Muscle layer of colon (tissue), 2 donors: ENCODE data around the gene ABCC8.

ENCODE experiments used
- H3K27ac ChIP-seq: one replicate; pipeline ENCODE4 v1.7.0; 2013; ENCODE audit warnings: low read depth, mild to moderate bottlenecking, low read length, moderate library complexity
- H3K27me3 ChIP-seq, 2 donors: one replicate each; pipeline ENCODE4 v1.7.0; 2013; ENCODE audit warnings: low read length in 2 of 2, mild to moderate bottlenecking in 2 of 2; ENCODE audit not compliant: insufficient read depth in 2 of 2, control insufficient read depth in 1 of 2
- H3K36me3 ChIP-seq: one replicate; pipeline ENCODE4 v1.7.0; 2013; ENCODE audit warnings: mild to moderate bottlenecking, low read length; ENCODE audit not compliant: insufficient read depth
- H3K4me1 ChIP-seq: one replicate; pipeline ENCODE4 v1.7.0; 2013; ENCODE audit warnings: mild to moderate bottlenecking, low read length; ENCODE audit not compliant: insufficient read depth
- H3K4me3 ChIP-seq, 2 donors: one replicate each; pipeline ENCODE4 v1.7.0; 2013; ENCODE audit warnings: low read length in 2 of 2, low read depth in 1 of 2, mild to moderate bottlenecking in 1 of 2, moderate library complexity in 1 of 2
- H3K9ac ChIP-seq: one replicate; pipeline ENCODE4 v1.7.0; 2013; ENCODE audit warnings: low read length
- H3K9me3 ChIP-seq: one replicate; pipeline ENCODE4 v1.7.0; 2013; ENCODE audit warnings: mild to moderate bottlenecking, low read length
- donor health status: abdominal sarcoma.
- donor health status: Adenocarcinoma of cecum.

Gene ABCC8

DNA sequence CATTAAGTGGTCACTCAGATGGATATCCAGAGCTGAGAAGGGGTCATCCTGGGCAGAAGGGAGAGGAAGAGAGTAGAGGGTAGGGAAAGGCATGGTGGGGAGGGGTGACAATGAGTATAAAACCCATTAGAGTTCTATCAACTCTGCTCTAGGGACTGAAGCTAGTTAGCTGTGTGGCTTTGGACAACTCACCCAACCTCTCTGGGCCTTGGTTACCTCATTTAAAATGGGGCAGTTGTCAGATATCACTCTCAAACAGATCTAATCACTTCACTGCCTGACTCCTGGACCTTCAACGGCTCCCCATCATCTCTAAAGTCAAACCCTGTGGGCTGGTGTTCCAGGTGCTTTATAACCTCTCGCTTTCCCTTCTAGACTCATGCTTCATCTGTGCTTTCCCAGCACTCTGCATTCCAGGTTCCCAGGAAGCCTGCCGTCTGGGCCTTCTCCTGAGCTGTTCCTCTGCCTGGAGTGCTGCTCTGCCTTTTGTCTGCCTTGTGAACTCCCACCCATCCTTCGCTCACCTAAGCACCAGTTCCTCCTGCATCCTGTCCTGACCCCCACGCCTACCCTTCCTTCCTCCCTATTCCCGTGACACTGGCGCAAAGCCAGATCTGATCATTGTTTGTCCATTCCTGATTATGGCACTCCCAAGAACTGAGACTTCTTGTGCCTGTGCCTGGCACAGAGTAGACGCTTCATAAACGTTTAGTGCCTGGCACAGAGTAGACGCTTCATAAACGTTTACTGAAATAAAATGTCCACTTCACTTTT is 65.9 kb downstream of the ABCC8 start:
- Histone ChIP-seq H3K27ac (no peak overlapping the region), H3K36me3 (no peaks in the 10 kb centered on the region), H3K9me3 (no peaks in the 10 kb centered on the region), H3K9ac (no peak overlapping the region), H3K4me1 (peaks cover 6% of the 10 kb centered on the region), H3K27me3 (no peaks in the 10 kb centered on the region), H3K4me3 (no peak overlapping the region)

- H3K4me3 ChIP-seq = no peak overlapping the region
- peaks cover 6% of the 10 kb centered on the region for H3K4me1 ChIP-seq
- H3K9ac ChIP-seq = no peak overlapping the region
- H3K9me3 ChIP-seq = no peaks in the 10 kb centered on the region
- H3K36me3 ChIP-seq = no peaks in the 10 kb centered on the region
- H3K27me3 ChIP-seq = no peaks in the 10 kb centered on the region
- H3K27ac ChIP-seq = no peak overlapping the region
Measured at GRCh38 chr11:17408641-17409040, 68.0 kb downstream of the ABCC8 start.

DNA sequence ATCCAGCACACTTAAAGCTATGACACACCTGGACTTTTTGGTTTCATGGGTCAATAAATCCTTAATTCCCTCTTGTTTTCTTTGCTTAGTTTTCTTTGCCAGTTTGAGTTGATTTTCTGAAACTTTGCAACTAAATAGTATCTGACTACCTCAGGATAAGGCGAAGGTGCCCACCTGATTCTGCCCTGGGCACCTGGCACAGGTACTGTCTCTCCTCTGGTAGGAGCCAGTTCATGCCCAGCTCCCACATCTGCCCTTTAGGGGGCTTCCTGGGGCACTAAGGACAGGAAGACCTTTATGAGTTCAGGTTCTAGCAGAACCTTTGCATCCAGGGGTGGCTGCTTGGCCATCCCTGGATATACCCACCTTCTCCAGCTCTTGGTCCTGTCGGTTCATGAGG is 68.6 kb downstream of the ABCC8 start:
- Histone ChIP-seq H3K36me3 (no peaks in the 10 kb centered on the region), H3K9me3 (no peaks in the 10 kb centered on the region), H3K27me3 (no peaks in the 10 kb centered on the region), H3K9ac (no peak overlapping the region), H3K4me3 (no peak overlapping the region), H3K27ac (no peak overlapping the region), H3K4me1 (peaks cover 6% of the 10 kb centered on the region)

DNA sequence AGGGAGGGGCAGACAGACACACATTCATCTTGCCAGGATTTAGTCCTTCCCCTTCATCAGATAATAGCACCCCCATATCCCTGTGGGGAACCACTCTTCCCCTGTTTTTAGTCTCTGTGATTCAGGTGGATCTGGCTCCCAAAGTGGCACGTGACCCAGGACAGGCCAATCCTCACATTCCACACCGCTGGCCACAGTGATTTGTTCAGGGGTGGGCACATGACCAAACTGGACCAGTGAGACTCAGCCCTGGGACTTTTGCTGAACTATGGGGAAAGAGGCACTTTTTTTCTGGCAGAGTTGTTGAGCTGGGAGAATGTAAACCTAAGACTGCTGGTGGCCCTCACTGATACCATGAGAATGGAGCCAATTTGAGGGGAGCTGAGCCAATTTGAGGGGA is 69.1 kb downstream of the ABCC8 start:
- Histone ChIP-seq H3K27ac (no peak overlapping the region), H3K9me3 (no peaks in the 10 kb centered on the region), H3K4me3 (no peak overlapping the region), H3K4me1 (peaks cover 6% of the 10 kb centered on the region), H3K36me3 (no peaks in the 10 kb centered on the region), H3K27me3 (no peaks in the 10 kb centered on the region), H3K9ac (no peak overlapping the region)

DNA sequence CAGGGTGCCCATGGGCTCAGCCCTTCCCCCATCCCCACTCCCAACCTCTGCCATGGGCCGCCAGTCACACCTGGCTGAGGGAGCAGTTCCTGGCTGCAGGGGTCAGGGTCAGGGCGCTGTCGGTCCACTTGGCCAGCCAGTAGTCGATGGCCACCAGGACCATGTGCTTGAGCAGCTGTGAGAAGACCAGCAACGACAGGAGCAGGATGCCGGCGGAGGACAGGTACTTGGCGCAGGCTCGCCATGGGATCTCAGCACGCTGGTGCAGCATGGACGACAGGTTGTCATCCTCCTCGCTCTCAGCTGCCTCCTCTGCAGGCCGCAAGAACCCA is 69.9 kb downstream of the ABCC8 start:
- Histone ChIP-seq H3K27me3 (no peaks in the 10 kb centered on the region), H3K36me3 (no peaks in the 10 kb centered on the region), H3K4me1 (peaks cover 6% of the 10 kb centered on the region), H3K4me3 (no peak overlapping the region), H3K9me3 (no peaks in the 10 kb centered on the region), H3K27ac (no peak overlapping the region), H3K9ac (no peak overlapping the region)

DNA sequence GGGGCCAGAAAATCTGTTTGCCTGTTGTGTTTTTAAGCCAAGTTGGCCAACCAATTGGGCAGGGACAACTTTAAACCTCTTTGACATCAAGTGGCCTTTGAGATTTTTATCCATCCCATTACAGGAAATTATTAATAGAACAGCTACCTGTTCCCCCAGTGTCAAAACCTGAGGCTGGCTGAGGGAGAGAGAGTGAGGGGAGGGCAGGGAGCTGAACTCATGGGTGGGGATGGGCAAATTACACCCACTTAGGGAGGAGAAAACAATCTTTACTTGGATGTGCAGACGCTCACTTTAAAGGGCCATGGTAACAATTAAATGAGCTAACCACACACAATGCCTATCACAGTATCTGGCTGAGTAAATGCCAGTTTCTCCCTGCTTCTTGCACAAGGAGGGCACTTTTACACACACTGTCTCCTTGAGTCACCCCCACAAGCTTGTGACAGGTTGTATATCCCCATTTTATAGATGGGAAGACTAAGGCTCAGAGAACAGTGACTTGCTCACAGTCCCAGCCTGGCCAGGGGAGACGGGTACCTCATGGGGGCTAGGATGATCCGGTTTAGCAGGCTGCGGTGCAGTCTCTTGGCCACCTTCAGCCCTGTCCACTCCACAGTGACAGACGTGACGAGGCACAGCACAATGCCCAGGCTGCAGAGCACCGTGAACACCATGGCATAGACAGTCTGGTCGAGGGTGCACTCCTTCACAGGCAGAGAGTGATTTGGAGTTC is 70.4 kb downstream of the ABCC8 start:
- Histone ChIP-seq H3K4me1 (peaks cover 6% of the 10 kb centered on the region), H3K36me3 (no peaks in the 10 kb centered on the region), H3K9ac (no peak overlapping the region), H3K4me3 (no peak overlapping the region), H3K27me3 (no peaks in the 10 kb centered on the region), H3K9me3 (no peaks in the 10 kb centered on the region), H3K27ac (no peak overlapping the region)

DNA sequence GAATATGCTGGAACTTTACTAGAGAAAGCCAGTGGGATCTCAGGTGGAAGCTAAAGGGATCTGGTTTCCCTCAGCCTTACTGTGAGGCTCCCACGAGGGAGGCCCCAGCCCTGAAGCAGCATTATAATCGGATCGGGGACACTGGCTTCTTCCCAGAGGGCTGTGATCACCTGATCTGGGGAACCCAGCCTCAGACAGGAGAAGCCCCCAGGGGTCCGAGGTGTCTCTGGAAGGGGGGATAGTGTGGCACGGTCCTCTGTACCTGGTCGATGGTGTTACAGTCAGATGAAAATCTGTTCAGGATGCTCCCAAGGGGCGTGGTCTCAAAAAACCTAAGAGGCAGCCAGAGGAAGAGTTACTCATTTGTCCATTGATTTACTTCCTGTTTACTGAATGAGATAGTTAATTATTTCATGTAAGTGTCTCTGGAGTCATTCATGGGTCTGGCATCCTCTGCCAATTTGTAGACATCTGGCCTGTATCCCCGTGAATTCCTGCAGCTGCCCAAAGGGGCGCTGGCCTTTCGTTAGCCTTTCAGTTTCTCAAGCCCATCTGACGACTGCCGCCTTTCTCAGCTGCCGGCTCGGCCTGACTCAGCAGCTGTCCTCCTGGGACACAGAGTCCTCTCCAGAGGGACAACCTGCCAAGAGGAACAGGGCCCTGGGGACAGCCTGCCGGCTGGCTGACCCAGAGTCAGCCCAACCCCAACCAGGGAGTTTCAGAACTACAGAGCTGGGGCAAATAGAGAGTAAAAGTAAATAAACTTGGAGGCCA is 71.2 kb downstream of the ABCC8 start:
- no peak overlapping the region for H3K4me3 ChIP-seq
- no peak overlapping the region for H3K27ac ChIP-seq
- H3K4me1 ChIP-seq = peaks cover 6% of the 10 kb centered on the region
- no peaks in the 10 kb centered on the region for H3K9me3 ChIP-seq
- H3K27me3 ChIP-seq = no peaks in the 10 kb centered on the region
- no peaks in the 10 kb centered on the region for H3K36me3 ChIP-seq
- H3K9ac ChIP-seq = no peak overlapping the region

GRCh38 chr11:17403980-17404759 is 72.5 kb downstream of the ABCC8 start:
- Histone ChIP-seq H3K9ac (no peak overlapping the region), H3K27ac (no peak overlapping the region), H3K9me3 (no peaks in the 10 kb centered on the region), H3K36me3 (no peaks in the 10 kb centered on the region), H3K4me1 (peaks cover 6% of the 10 kb centered on the region), H3K4me3 (no peak overlapping the region), H3K27me3 (no peaks in the 10 kb centered on the region)

- Histone ChIP-seq H3K4me3 (no peak overlapping the region), H3K27me3 (no peaks in the 10 kb centered on the region), H3K9me3 (no peaks in the 10 kb centered on the region), H3K4me1 (peaks cover 6% of the 10 kb centered on the region), H3K36me3 (no peaks in the 10 kb centered on the region), H3K27ac (no peak overlapping the region), H3K9ac (no peak overlapping the region)
Measured at GRCh38 chr11:17402486-17402885, 74.2 kb downstream of the ABCC8 start.

DNA sequence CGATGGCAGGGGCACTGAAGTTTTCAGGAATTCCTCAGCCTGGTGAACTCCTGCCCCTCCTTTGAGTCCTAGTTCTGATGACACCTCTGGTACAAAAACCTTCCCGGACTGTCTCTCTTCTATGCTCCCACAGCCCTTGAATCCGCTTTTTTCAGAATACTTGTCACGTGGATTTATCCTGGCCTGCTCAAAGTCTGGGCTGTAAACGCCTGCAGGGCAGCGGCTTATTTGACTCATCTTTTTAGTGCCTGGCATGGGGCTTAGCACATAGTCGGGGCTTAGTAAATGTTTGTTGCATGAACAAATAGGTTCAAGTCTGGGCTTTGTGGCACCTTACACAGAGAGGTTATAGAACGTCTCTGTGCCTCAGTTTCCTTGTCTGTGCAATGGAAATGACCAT is 74.8 kb downstream of the ABCC8 start:
- H3K4me1 ChIP-seq = peaks cover 6% of the 10 kb centered on the region
- H3K4me3 ChIP-seq = no peak overlapping the region
- no peak overlapping the region for H3K9ac ChIP-seq
- no peak overlapping the region for H3K27ac ChIP-seq
- H3K27me3 ChIP-seq = no peaks in the 10 kb centered on the region
- no peaks in the 10 kb centered on the region for H3K9me3 ChIP-seq
- no peaks in the 10 kb centered on the region for H3K36me3 ChIP-seq

GRCh38 chr11:17401316-17401715 is 75.3 kb downstream of the ABCC8 start:
- Histone ChIP-seq H3K4me1 (peaks cover 5% of the 10 kb centered on the region), H3K27ac (no peak overlapping the region), H3K4me3 (no peak overlapping the region), H3K36me3 (no peaks in the 10 kb centered on the region), H3K9me3 (no peaks in the 10 kb centered on the region), H3K9ac (no peak overlapping the region), H3K27me3 (no peaks in the 10 kb centered on the region)
